HepG2 (cell line): ENCODE data around the gene MYORG. TPM values are rescaled to one million over a fixed set of nuclear protein-coding genes. Genes with fewer than 3 reads are reported as not detected.

Source experiments
- BCL3 ChIP-seq: sonication (generic); formaldehyde crosslinking; IDR thresholded peaks from 2 replicates; pipeline ENCODE4 v1.5.1; 2020; ENCODE audit warnings: mild to moderate bottlenecking, missing genetic modification reagents, moderate library complexity
- CAMTA2 ChIP-seq: sonication (generic); formaldehyde crosslinking; IDR thresholded peaks from 2 replicates; pipeline ENCODE4 v1.4.0; 2020; ENCODE audit warnings: mild to moderate bottlenecking, missing genetic modification reagents, borderline replicate concordance
- FOXA3 ChIP-seq: IDR thresholded peaks from 2 replicates; pipeline ENCODE4 v1.6.1; 2016; ENCODE audit warnings: missing genetic modification reagents, missing compliant biosample characterization
- FOXC1 ChIP-seq: sonication (generic); formaldehyde crosslinking; IDR thresholded peaks from 2 replicates; pipeline ENCODE4 v1.8.0; 2022; ENCODE audit warnings: mild to moderate bottlenecking, missing genetic modification reagents, borderline replicate concordance
- RBAK ChIP-seq: sonication (generic); formaldehyde crosslinking; IDR thresholded peaks from 2 replicates; pipeline ENCODE4 v1.5.1; 2020; ENCODE audit warnings: mild to moderate bottlenecking, missing genetic modification reagents
- polyA plus RNA-seq, 8 experiments: library from polyadenylated mRNA; depleted of rRNA in 3 of 8; stranded (reverse) in 7 of 8; unstranded in 1 of 8; fragments of >200 nt; fragmentation: Illumina TruSeq in 4 of 8; extraction: Trizol in 4 of 8; gene quantifications; 2 replicates each; pipeline versions ENCODE4 v1.2.1 to v1.2.3, GENCODE V29; 2011 to 2016; ENCODE audit warnings: low read depth in 4 of 8, missing spikeins in 1 of 8, mixed read lengths in 1 of 8; ENCODE audit not compliant: insufficient read depth in 1 of 8
- small RNA-seq, 3 experiments: library from RNA; depleted of rRNA; stranded (forward); fragments of <200 nt; gene quantifications; one replicate each; pipeline ENCODE3, GENCODE V24; 2012; ENCODE audit warnings: low read depth in 2 of 3, low replicate concordance in 1 of 3; ENCODE audit not compliant: insufficient read length in 3 of 3, insufficient read depth in 2 of 3
- total RNA-seq, 5 experiments: library from RNA; depleted of rRNA; stranded (reverse); fragments of >200 nt; fragmentation: Illumina TruSeq; extraction: Trizol; gene quantifications; 2 replicates each; pipeline ENCODE4 v1.2.3, GENCODE V29; 2016; ENCODE audit warnings: low read depth in 1 of 5

MYORG gene
- total and polyA plus RNA-seq, 2 of the 13 experiments (the other 11 are each of a cell fraction or from before 2014, with no cell fraction given) = 11.1 to 22.4 TPM

DNA sequence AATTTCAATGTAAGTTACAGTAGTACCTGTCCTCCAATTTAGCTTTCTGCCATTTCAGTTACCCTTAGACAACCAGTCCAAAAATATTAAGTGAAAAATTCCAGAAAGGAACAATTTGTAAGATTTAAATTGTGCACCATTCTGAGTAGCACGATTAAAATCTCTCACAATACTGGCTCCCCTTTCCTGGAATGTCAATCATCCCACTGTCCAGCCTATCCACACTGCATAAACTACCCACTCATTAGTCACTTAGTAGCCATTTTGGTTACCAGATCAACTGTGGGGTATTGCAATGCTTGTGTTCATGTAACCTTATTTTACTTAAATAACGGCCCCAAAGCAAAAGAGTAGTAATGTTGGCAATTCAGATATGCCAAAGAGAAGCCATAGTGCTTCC lies 59.3 kb downstream of the MYORG start (continued):
- TF ChIP-seq BCL3 (no peak), FOXC1 (CRISPR knock-in tag) (no peak), CAMTA2 (CRISPR knock-in tag) (no peak), RBAK (no peak), FOXA3 (CRISPR knock-in tag) (no peak)

Small RNAs within 50 kb of the gene (small RNA-seq; reads per million reads assigned to genes)
- 0 reads per million in 3 experiments for gene RF00019

Other genes with a start within 250 kb of the MYORG start
- 19.5 and 25.0 TPM in 2 replicates for gene UBAP1, start 197.9 kb downstream of the MYORG start, total RNA-seq (2016; rRNA removed; fragmentation: Illumina TruSeq; extraction: Trizol)
- gene UBAP1, start 197.9 kb downstream of the MYORG start, polyA plus RNA-seq (2011; rRNA removed) = 39.9 and 40.5 TPM in 2 replicates
- gene KIF24, start 47.6 kb downstream of the MYORG start, total RNA-seq (2016; rRNA removed; fragmentation: Illumina TruSeq; extraction: Trizol) = 2.8 and 3.0 TPM in 2 replicates
- gene KIF24, start 47.6 kb downstream of the MYORG start, polyA plus RNA-seq (2011; rRNA removed) = 1.1 TPM in 2 replicates
- gene NUDT2, start 47.3 kb downstream of the MYORG start, total RNA-seq (2016; rRNA removed; fragmentation: Illumina TruSeq; extraction: Trizol) = 19.9 and 28.0 TPM in 2 replicates
- gene NUDT2, start 47.3 kb downstream of the MYORG start, polyA plus RNA-seq (2011; rRNA removed) = 19.9 and 24.6 TPM in 2 replicates
- gene FAM219A, start 81.7 kb upstream of the MYORG start, total RNA-seq (2016; rRNA removed; fragmentation: Illumina TruSeq; extraction: Trizol) = 3.7 and 3.9 TPM in 2 replicates
- 6.4 and 9.4 TPM in 2 replicates for gene FAM219A, start 81.7 kb upstream of the MYORG start, polyA plus RNA-seq (2011; rRNA removed)
- gene DNAI1, start 81.9 kb upstream of the MYORG start, total RNA-seq (2016; rRNA removed; fragmentation: Illumina TruSeq; extraction: Trizol) = not detected in 2 replicates
- not detected in 2 replicates for gene DNAI1, start 81.9 kb upstream of the MYORG start, polyA plus RNA-seq (2011; rRNA removed)
- 0.51 and 0.60 TPM in 2 replicates for gene ENHO, start 146.1 kb upstream of the MYORG start, total RNA-seq (2016; rRNA removed; fragmentation: Illumina TruSeq; extraction: Trizol)
- 0.08 TPM in 1 of 2 replicates, not detected in the other for gene ENHO, start 146.1 kb upstream of the MYORG start, polyA plus RNA-seq (2011; rRNA removed)
- gene CNTFR, start 212.8 kb upstream of the MYORG start, total RNA-seq (2016; rRNA removed; fragmentation: Illumina TruSeq; extraction: Trizol) = not detected in 2 replicates
- not detected in 2 replicates for gene CNTFR, start 212.8 kb upstream of the MYORG start, polyA plus RNA-seq (2011; rRNA removed)
- gene RPP25L, start 235.2 kb upstream of the MYORG start, total RNA-seq (2016; rRNA removed; fragmentation: Illumina TruSeq; extraction: Trizol) = 24.5 and 32.1 TPM in 2 replicates
- 27.3 and 31.2 TPM in 2 replicates for gene RPP25L, start 235.2 kb upstream of the MYORG start, polyA plus RNA-seq (2011; rRNA removed)
- gene DCTN3, start 243.6 kb upstream of the MYORG start, total RNA-seq (2016; rRNA removed; fragmentation: Illumina TruSeq; extraction: Trizol) = 27.4 and 30.8 TPM in 2 replicates
- 32.8 and 34.5 TPM in 2 replicates for gene DCTN3, start 243.6 kb upstream of the MYORG start, polyA plus RNA-seq (2011; rRNA removed)